HCT116 (cell line): ENCODE data around the gene VAV2. TPM values are rescaled to one million over a fixed set of nuclear protein-coding genes. Genes with fewer than 3 reads are reported as not detected.
A peak's percentile ranks its signal among the peaks of the same experiment; 100 is the strongest.

Experiments
- ATAC-seq: fragments of 200-7000 bp; cut with Tn5 transposase; 2 replicates; pipeline ENCODE4 v1.9.1; 2020; ENCODE audit warnings: mild to moderate bottlenecking, moderate library complexity
- BruUV-seq: library from RNA; stranded (reverse); fragments of 400-500 nt; replicated peaks from 2 replicates; lab custom pipeline; 2021; lab: Mats Ljungman, UMichigan
- CTCF ChIA-PET: fragments of 300-600 bp; sonication (Branson Sonifier 250); formaldehyde crosslinking; loops from one replicate; lab custom pipeline; 2021; ENCODE audit warnings: antibody characterized with exemption; lab: Charles Lee
- POLR2A ChIA-PET: fragments of 300-600, 350-600 bp; sonication (Branson Sonifier 250); formaldehyde crosslinking; loops from one replicate; lab custom pipeline; 2021; ENCODE audit warnings: antibody characterized with exemption; lab: Charles Lee
- RAD21 ChIA-PET, 2 experiments: fragments of 300-600 bp; sonication (Branson Sonifier 250); formaldehyde crosslinking; loops; one replicate each; lab custom pipeline; 2023; ENCODE audit warnings: low total read pairs in 2 of 2; ENCODE audit not compliant: uncharacterized antibody in 2 of 2, unreplicated experiment in 2 of 2, low non-redundant PET in 1 of 2; lab: Charles Lee
- DNase-seq: peaks from one replicate; pipeline ENCODE4 v3.0.0-alpha.2; 2010; ENCODE audit warnings: low read depth, low spot score
- H2AFZ ChIP-seq: fragments of 200-600 bp; shearing (Covaris generic), sonication (generic); 2 replicates; pipeline ENCODE4 v1.6.1; 2017; ENCODE audit warnings: low read depth, mixed run types, mixed read lengths, antibody characterized with exemption, low read length; ENCODE audit not compliant: poor library complexity, severe bottlenecking
- H3K27ac ChIP-seq: 2 replicates; pipeline ENCODE4 v1.5.1; 2012; ENCODE audit warnings: low read depth, low read length
- H3K27me3 ChIP-seq: fragments of 200-600 bp; sonication (generic); 2 replicates; pipeline ENCODE4 v1.6.1; 2016; ENCODE audit warnings: mixed run types, low read length, mixed read lengths; ENCODE audit not compliant: insufficient read depth
- H3K36me3 ChIP-seq, 2 experiments: fragments of 200-500 bp in 1 of 2; fragments of 200-600 bp in 1 of 2; sonication (Bioruptor generic) in 1 of 2; sonication (generic) in 1 of 2; 2 replicates each; pipeline versions ENCODE4 v1.5.1 to v1.6.1; 2014 to 2016; ENCODE audit warnings: low read length in 2 of 2, inconsistent platforms in 1 of 2, mixed read lengths in 1 of 2, mixed run types in 1 of 2; ENCODE audit not compliant: insufficient read depth in 2 of 2, control insufficient read depth in 1 of 2
- H3K4me1 ChIP-seq, 2 experiments: fragments of 200-600 bp in 1 of 2; sonication (generic) in 1 of 2; 2 replicates each; pipeline versions ENCODE4 v1.5.1 to v1.6.1; 2012 to 2017; ENCODE audit warnings: low read length in 2 of 2, inconsistent platforms in 1 of 2, mild to moderate bottlenecking in 1 of 2, mixed read lengths in 1 of 2, mixed run types in 1 of 2, moderate library complexity in 1 of 2; ENCODE audit not compliant: insufficient read depth in 2 of 2, control insufficient read depth in 1 of 2
- H3K4me2 ChIP-seq: fragments of 200-600 bp; sonication (generic); 2 replicates; pipeline ENCODE4 v1.6.1; 2017; ENCODE audit warnings: mixed run types, low read length, mixed read lengths
- H3K4me3 ChIP-seq, 2 experiments: fragments of 200-600 bp in 1 of 2; sonication (generic) in 1 of 2; replicated peaks in 1 of 2; 2 replicates each; pipeline ENCODE4 v1.5.1; 2011 to 2016; ENCODE audit warnings: low read length in 2 of 2, control low read depth in 1 of 2, low read depth in 1 of 2, mild to moderate bottlenecking in 1 of 2, mixed read lengths in 1 of 2, mixed run types in 1 of 2
- H3K79me2 ChIP-seq: fragments of 200-600 bp; sonication (generic); 2 replicates; pipeline ENCODE4 v1.6.1; 2017; ENCODE audit warnings: mild to moderate bottlenecking, mixed run types, low read length, moderate library complexity, mixed read lengths; ENCODE audit not compliant: insufficient read depth
- H3K9ac ChIP-seq: fragments of 200-600 bp; sonication (generic); 2 replicates; pipeline ENCODE4 v1.6.1; 2016; ENCODE audit warnings: low read length, mixed read lengths
- H3K9me2 ChIP-seq: fragments of 200-600 bp; sonication (generic), shearing (Covaris generic); 2 replicates; pipeline ENCODE4 v1.6.1; 2017; ENCODE audit warnings: mixed run types, mild to moderate bottlenecking, moderate library complexity; ENCODE audit not compliant: insufficient read depth
- H3K9me3 ChIP-seq, 2 experiments: fragments of 200-500 bp in 1 of 2; fragments of 200-600 bp in 1 of 2; sonication (Bioruptor generic) in 1 of 2; sonication (generic) in 1 of 2; 2 replicates each; pipeline ENCODE4 v1.6.1; 2014 to 2017; ENCODE audit warnings: low read length in 2 of 2, mixed read lengths in 2 of 2, inconsistent platforms in 1 of 2, low read depth in 1 of 2, mild to moderate bottlenecking in 1 of 2, mixed run types in 1 of 2, moderate library complexity in 1 of 2; ENCODE audit not compliant: control insufficient read depth in 1 of 2, insufficient read depth in 1 of 2
- H4K20me1 ChIP-seq: fragments of 200-600 bp; sonication (generic), shearing (Covaris generic); 2 replicates; pipeline ENCODE4 v1.6.1; 2017; ENCODE audit warnings: mixed run types, mild to moderate bottlenecking, moderate library complexity; ENCODE audit not compliant: insufficient read depth
- ATF3 ChIP-seq: IDR thresholded peaks from 2 replicates; pipeline ENCODE4 v1.6.1; 2012
- CEBPB ChIP-seq: IDR thresholded peaks from 2 replicates; pipeline ENCODE4 v1.6.1; 2012; ENCODE audit warnings: low read depth
- CTCF ChIP-seq, 3 experiments: fragments of 200-600 bp in 1 of 3; sonication (generic) in 1 of 3; IDR thresholded peaks in 2 of 3; conservative IDR thresholded peaks in 1 of 3; 2 replicates each; pipeline ENCODE4 v1.5.1; 2012 to 2017; ENCODE audit warnings: low read depth in 2 of 3, low read length in 2 of 3, antibody characterized with exemption in 1 of 3, borderline replicate concordance in 1 of 3, control low read depth in 1 of 3, mild to moderate bottlenecking in 1 of 3, mixed read lengths in 1 of 3, mixed run types in 1 of 3, moderate library complexity in 1 of 3; ENCODE audit not compliant: insufficient read depth in 1 of 3
- EGR1 ChIP-seq: IDR thresholded peaks from 2 replicates; pipeline ENCODE4 v1.6.1; 2012; ENCODE audit warnings: low read depth
- EZH2phosphoT487 ChIP-seq: fragments of 200-600 bp; IDR thresholded peaks from 2 replicates; pipeline ENCODE4 v1.6.1; 2018; ENCODE audit warnings: antibody characterized with exemption, borderline replicate concordance
- FOSL1 ChIP-seq: IDR thresholded peaks from 2 replicates; pipeline ENCODE4 v1.6.1; 2012; ENCODE audit warnings: low read depth
- SIN3A ChIP-seq: IDR thresholded peaks from 2 replicates; pipeline ENCODE4 v1.6.1; 2012; ENCODE audit warnings: low read depth
- ZFX ChIP-seq: fragments of 450-650 bp; IDR thresholded peaks from 2 replicates; pipeline ENCODE4 v1.6.1; 2017
- intact Hi-C: fragments of 100-400 bp; cut with micrococcal nuclease; formaldehyde crosslinking; loops from 2 replicates; pipeline ENCODE4 v1.10.0; 2022
- total RNA-seq: library from RNA; stranded (reverse); gene quantifications from one replicate; pipeline ENCODE4 v1.2.1, GENCODE V29; 2021; ENCODE audit not compliant: unreplicated experiment
- TF ChIP-seq, protein P1 (sequence below): IDR thresholded peaks from 2 replicates; pipeline ENCODE4 v1.6.1; 2012; ENCODE audit warnings: low read depth
- TF ChIP-seq, protein P2 (sequence below): IDR thresholded peaks from 2 replicates; pipeline ENCODE4 v1.6.1; 2011; ENCODE audit warnings: mild to moderate bottlenecking, low read length, moderate library complexity; ENCODE audit not compliant: insufficient replicate concordance; ENCODE audit errors: extremely low read depth

Gene VAV2
- total RNA-seq, 1 experiment from 2014 or later: 33.2 TPM

DNA sequence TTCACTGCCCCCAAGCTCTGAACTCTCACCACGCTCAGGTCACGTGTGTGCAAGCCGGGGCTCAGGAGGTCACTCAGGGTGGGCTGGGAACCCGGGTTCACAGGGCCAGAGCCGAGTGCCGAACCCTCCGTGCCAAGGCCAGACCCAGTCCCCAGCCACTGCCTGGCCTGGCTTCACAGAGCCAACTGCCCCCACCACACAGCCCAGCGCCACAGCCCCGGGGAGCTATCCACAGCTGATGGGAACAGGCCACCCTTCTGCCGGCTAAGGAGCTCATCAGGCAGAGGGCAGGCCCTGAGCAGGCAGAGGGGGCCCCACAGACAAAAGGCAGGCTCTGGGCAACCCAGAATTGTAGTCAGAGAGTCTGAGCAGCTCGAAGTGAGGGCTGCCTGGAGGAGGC, 117.0 kb downstream of the VAV2 start:
- no peaks in the 10 kb centered on the region for H3K27me3 ChIP-seq
- ChIA-PET POLR2A (interaction anchor here (1.1 kb wide), 1 partner anchor 13 kb away, joined by 3 read pairs; no protein-coding TSS in a partner anchor), CTCF (interaction anchor here (1.4 kb wide), 1 partner anchor 120 kb away, joined by 5 read pairs; no protein-coding TSS in a partner anchor), RAD21 (no interaction called here)
- no peaks in the 10 kb centered on the region for H4K20me1 ChIP-seq
- peaks cover 41% of the 10 kb centered on the region; the same call in 1 of the 2 replicates for H3K79me2 ChIP-seq
- peak overlapping the region; percentile 65 for H3K9ac ChIP-seq
- no TSS peak for BruUV-seq
- no peak for TF ChIP-seq EZH2phosphoT487
- TF ChIP-seq ZFX: no peak
- no peak for TF ChIP-seq ATF3
- DNase-seq (no peak), ATAC-seq (no peak)
- intact Hi-C loops: loop anchor here (2.0 kb wide), 1 partner anchor 118 kb away; the partner anchor contains the start of gene VAV2
- peaks cover 35 to 46% of the 10 kb centered on the region in 2 experiments for H3K4me1 ChIP-seq
- H3K9me2 ChIP-seq: no peaks in the 10 kb centered on the region
- no peak overlapping the region for H3K4me3 ChIP-seq
- no peak overlapping the region for H2AFZ ChIP-seq
- peak overlapping the region; percentile 76 for H3K27ac ChIP-seq
- H3K9me3 ChIP-seq: no peaks in the 10 kb centered on the region
- H3K36me3 ChIP-seq: no peaks in the 10 kb centered on the region
- H3K4me2 ChIP-seq: peak overlapping the region; percentile 79

DNA sequence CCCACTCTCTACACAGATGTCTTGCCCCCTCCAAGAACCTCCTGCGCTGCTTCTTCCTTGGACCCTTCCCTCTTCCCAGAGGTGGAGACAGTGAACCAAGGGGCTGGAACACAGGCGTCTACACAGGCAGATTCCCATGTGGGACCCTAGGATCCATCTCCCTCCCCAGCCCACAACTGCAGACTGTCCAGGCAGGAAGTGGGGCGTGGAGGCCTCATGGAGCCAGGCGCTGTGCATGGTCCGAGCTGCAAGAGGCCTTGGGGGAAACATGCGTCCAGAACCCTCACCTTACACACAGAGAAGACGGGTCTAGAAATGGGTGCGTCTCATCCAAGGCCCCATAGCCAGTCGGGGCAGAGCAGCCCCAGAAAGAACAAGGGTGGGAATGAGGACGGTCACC, 117.5 kb downstream of the VAV2 start:
- Histone ChIP-seq H3K9ac (peak overlapping the region; percentile 65), H3K9me3 (no peaks in the 10 kb centered on the region), H3K4me3 (peak overlapping the region in 1 of 2 experiments; percentile 41; a peak in 2 of 4 replicates), H4K20me1 (no peaks in the 10 kb centered on the region), H3K79me2 (peaks cover 44% of the 10 kb centered on the region; the same call in 1 of the 2 replicates), H3K4me1 (peaks cover 35 to 46% of the 10 kb centered on the region in 2 experiments), H3K27me3 (no peaks in the 10 kb centered on the region), H3K36me3 (no peaks in the 10 kb centered on the region), H3K9me2 (no peaks in the 10 kb centered on the region), H2AFZ (no peak overlapping the region), H3K4me2 (peak overlapping the region; percentile 79), H3K27ac (peak overlapping the region; percentile 76)
- CTCF ChIA-PET: interaction anchor here (1.4 kb wide), 1 partner anchor 121 kb away, joined by 5 read pairs; no protein-coding TSS in a partner anchor
- intact Hi-C loops: loop anchor here (2.0 kb wide), 1 partner anchor 118 kb away; the partner anchor contains the start of gene VAV2
- ATAC-seq (peak; percentile 32), DNase-seq (no peak)
- BruUV-seq: no TSS peak
- RAD21 ChIA-PET: no interaction called here
- POLR2A ChIA-PET: interaction anchor here (1.1 kb wide), 1 partner anchor 12 kb away, joined by 3 read pairs; no protein-coding TSS in a partner anchor
- no peak for TF ChIP-seq EGR1
- no peak for TF ChIP-seq ATF3
- TF ChIP-seq CTCF (IDR thresholded peaks at IDR 0.05 in 2 of 3, conservative IDR thresholded peaks at IDR 0.05 in 1 of 3; ENCODE audit: borderline replicate concordance in 1 of 3, insufficient read depth in 1 of 3, low read depth in 2 of 3, low read length in 2 of 3): no peak
- TF ChIP-seq FOSL1: no peak
- TF ChIP-seq, protein P1, sequence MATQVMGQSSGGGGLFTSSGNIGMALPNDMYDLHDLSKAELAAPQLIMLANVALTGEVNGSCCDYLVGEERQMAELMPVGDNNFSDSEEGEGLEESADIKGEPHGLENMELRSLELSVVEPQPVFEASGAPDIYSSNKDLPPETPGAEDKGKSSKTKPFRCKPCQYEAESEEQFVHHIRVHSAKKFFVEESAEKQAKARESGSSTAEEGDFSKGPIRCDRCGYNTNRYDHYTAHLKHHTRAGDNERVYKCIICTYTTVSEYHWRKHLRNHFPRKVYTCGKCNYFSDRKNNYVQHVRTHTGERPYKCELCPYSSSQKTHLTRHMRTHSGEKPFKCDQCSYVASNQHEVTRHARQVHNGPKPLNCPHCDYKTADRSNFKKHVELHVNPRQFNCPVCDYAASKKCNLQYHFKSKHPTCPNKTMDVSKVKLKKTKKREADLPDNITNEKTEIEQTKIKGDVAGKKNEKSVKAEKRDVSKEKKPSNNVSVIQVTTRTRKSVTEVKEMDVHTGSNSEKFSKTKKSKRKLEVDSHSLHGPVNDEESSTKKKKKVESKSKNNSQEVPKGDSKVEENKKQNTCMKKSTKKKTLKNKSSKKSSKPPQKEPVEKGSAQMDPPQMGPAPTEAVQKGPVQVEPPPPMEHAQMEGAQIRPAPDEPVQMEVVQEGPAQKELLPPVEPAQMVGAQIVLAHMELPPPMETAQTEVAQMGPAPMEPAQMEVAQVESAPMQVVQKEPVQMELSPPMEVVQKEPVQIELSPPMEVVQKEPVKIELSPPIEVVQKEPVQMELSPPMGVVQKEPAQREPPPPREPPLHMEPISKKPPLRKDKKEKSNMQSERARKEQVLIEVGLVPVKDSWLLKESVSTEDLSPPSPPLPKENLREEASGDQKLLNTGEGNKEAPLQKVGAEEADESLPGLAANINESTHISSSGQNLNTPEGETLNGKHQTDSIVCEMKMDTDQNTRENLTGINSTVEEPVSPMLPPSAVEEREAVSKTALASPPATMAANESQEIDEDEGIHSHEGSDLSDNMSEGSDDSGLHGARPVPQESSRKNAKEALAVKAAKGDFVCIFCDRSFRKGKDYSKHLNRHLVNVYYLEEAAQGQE: no peak
- no peak for TF ChIP-seq SIN3A
- TF ChIP-seq, protein P2, sequence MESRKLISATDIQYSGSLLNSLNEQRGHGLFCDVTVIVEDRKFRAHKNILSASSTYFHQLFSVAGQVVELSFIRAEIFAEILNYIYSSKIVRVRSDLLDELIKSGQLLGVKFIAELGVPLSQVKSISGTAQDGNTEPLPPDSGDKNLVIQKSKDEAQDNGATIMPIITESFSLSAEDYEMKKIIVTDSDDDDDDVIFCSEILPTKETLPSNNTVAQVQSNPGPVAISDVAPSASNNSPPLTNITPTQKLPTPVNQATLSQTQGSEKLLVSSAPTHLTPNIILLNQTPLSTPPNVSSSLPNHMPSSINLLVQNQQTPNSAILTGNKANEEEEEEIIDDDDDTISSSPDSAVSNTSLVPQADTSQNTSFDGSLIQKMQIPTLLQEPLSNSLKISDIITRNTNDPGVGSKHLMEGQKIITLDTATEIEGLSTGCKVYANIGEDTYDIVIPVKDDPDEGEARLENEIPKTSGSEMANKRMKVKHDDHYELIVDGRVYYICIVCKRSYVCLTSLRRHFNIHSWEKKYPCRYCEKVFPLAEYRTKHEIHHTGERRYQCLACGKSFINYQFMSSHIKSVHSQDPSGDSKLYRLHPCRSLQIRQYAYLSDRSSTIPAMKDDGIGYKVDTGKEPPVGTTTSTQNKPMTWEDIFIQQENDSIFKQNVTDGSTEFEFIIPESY: no peak
- TF ChIP-seq CEBPB: no peak
- no peak for TF ChIP-seq EZH2phosphoT487
